ENCODE measurements around the gene TUBGCP5. TPM values are rescaled to one million over a fixed set of nuclear protein-coding genes. Genes with fewer than 3 reads are reported as not detected.
"Not testable (repeated sequence)": the region's sequence is repeated elsewhere in the genome, so short reads cannot be mapped to it uniquely, and the experiment has no call there.

The TUBGCP5 gene
- total RNA-seq, 1 experiment from 2014 or later: 17.9 TPM

- no peak overlapping the region for H3K27ac ChIP-seq (ENCODE audit: low read length)
- no peak overlapping the region for H2AFZ ChIP-seq (ENCODE audit: low read length)
- DNase-seq: peak; percentile 87
- no peak overlapping the region for H3K9ac ChIP-seq (ENCODE audit: low read length)
- H3K4me3 ChIP-seq (ENCODE audit: low read length): no peak overlapping the region
- H3K36me3 ChIP-seq (ENCODE audit: insufficient read depth, low read length): peaks cover 37% of the 10 kb centered on the region; the same call in 1 of the 2 replicates
- H3K9me3 ChIP-seq (ENCODE audit: low read length): no peaks in the 10 kb centered on the region
- H3K9me2 ChIP-seq (replicated peaks; ENCODE audit: insufficient read depth, low read length): no peaks in the 10 kb centered on the region
- H3K27me3 ChIP-seq (ENCODE audit: low read length): no peaks in the 10 kb centered on the region
- H3K4me2 ChIP-seq (ENCODE audit: low read depth, low read length, poor library complexity, severe bottlenecking): no peak overlapping the region
- peaks cover 35% of the 10 kb centered on the region for H3K79me2 ChIP-seq (ENCODE audit: low read length)
- H3K4me1 ChIP-seq (ENCODE audit: low read length): peaks cover 26% of the 10 kb centered on the region
- H4K20me1 ChIP-seq (ENCODE audit: insufficient read depth, low read depth, low read length): no peaks in the 10 kb centered on the region
Measured at GRCh38 chr15:23035964-23036566, 3.3 kb downstream of the TUBGCP5 start.

- Histone ChIP-seq H3K27me3 (ENCODE audit: low read length) (no peaks in the 10 kb centered on the region), H3K4me1 (ENCODE audit: low read length) (peaks cover 20% of the 10 kb centered on the region), H3K4me3 (ENCODE audit: low read length) (no peak overlapping the region), H3K9ac (ENCODE audit: low read length) (no peak overlapping the region), H2AFZ (ENCODE audit: low read length) (no peak overlapping the region), H3K36me3 (ENCODE audit: insufficient read depth, low read length) (peaks cover 44% of the 10 kb centered on the region), H3K27ac (ENCODE audit: low read length) (no peak overlapping the region), H3K9me2 (replicated peaks; ENCODE audit: insufficient read depth, low read length) (no peaks in the 10 kb centered on the region), H3K79me2 (ENCODE audit: low read length) (peaks cover 34% of the 10 kb centered on the region), H4K20me1 (ENCODE audit: insufficient read depth, low read depth, low read length) (no peaks in the 10 kb centered on the region), H3K4me2 (ENCODE audit: low read depth, low read length, poor library complexity, severe bottlenecking) (no peak overlapping the region), H3K9me3 (ENCODE audit: low read length) (no peaks in the 10 kb centered on the region)
- DNase-seq: peak; percentile 36
Measured at GRCh38 chr15:23033979-23034378, 5.4 kb downstream of the TUBGCP5 start.

GRCh38 chr15:23026218-23026617 is 13.2 kb downstream of the TUBGCP5 start:
- H3K36me3 ChIP-seq (ENCODE audit: insufficient read depth, low read length): peaks cover 57% of the 10 kb centered on the region
- H3K4me1 ChIP-seq (ENCODE audit: low read length): no peaks in the 10 kb centered on the region
- H4K20me1 ChIP-seq (ENCODE audit: insufficient read depth, low read depth, low read length): no peaks in the 10 kb centered on the region
- H3K27ac ChIP-seq (ENCODE audit: low read length): no peak overlapping the region
- H2AFZ ChIP-seq (ENCODE audit: low read length): no peak overlapping the region
- no peak overlapping the region for H3K9ac ChIP-seq (ENCODE audit: low read length)
- H3K9me3 ChIP-seq (ENCODE audit: low read length): no peaks in the 10 kb centered on the region
- no peaks in the 10 kb centered on the region for H3K27me3 ChIP-seq (ENCODE audit: low read length)
- H3K9me2 ChIP-seq (replicated peaks; ENCODE audit: insufficient read depth, low read length): no peaks in the 10 kb centered on the region
- H3K79me2 ChIP-seq (ENCODE audit: low read length): no peaks in the 10 kb centered on the region
- H3K4me2 ChIP-seq (ENCODE audit: low read depth, low read length, poor library complexity, severe bottlenecking): no peak overlapping the region
- no peak overlapping the region for H3K4me3 ChIP-seq (ENCODE audit: low read length)
- DNase-seq: no peak

GRCh38 chr15:23022156-23022555 is 17.2 kb downstream of the TUBGCP5 start:
- Histone ChIP-seq H3K27ac (ENCODE audit: low read length) (no peak overlapping the region), H3K4me2 (ENCODE audit: low read depth, low read length, poor library complexity, severe bottlenecking) (no peak overlapping the region), H3K9me3 (ENCODE audit: low read length) (no peaks in the 10 kb centered on the region), H3K79me2 (ENCODE audit: low read length) (no peaks in the 10 kb centered on the region), H3K9ac (ENCODE audit: low read length) (no peak overlapping the region), H3K4me1 (ENCODE audit: low read length) (no peaks in the 10 kb centered on the region), H2AFZ (ENCODE audit: low read length) (no peak overlapping the region), H3K36me3 (ENCODE audit: insufficient read depth, low read length) (peaks cover 54% of the 10 kb centered on the region), H3K4me3 (ENCODE audit: low read length) (no peak overlapping the region), H4K20me1 (ENCODE audit: insufficient read depth, low read depth, low read length) (no peaks in the 10 kb centered on the region), H3K9me2 (replicated peaks; ENCODE audit: insufficient read depth, low read length) (no peaks in the 10 kb centered on the region), H3K27me3 (ENCODE audit: low read length) (no peaks in the 10 kb centered on the region)
- DNase-seq: no peak

- no peak overlapping the region for H3K4me2 ChIP-seq (ENCODE audit: low read depth, low read length, poor library complexity, severe bottlenecking)
- H3K27ac ChIP-seq (ENCODE audit: low read length): no peak overlapping the region
- no peaks in the 10 kb centered on the region for H3K9me2 ChIP-seq (replicated peaks; ENCODE audit: insufficient read depth, low read length)
- H3K36me3 ChIP-seq (ENCODE audit: insufficient read depth, low read length): peaks cover 43% of the 10 kb centered on the region
- no peak overlapping the region for H2AFZ ChIP-seq (ENCODE audit: low read length)
- no peak overlapping the region for H3K9ac ChIP-seq (ENCODE audit: low read length)
- DNase-seq: no peak
- H3K4me1 ChIP-seq (ENCODE audit: low read length): no peaks in the 10 kb centered on the region
- no peaks in the 10 kb centered on the region for H3K27me3 ChIP-seq (ENCODE audit: low read length)
- H4K20me1 ChIP-seq (ENCODE audit: insufficient read depth, low read depth, low read length): 0 out of 2 replicates have a peak, but pooled peaks cover 2% of the 10 kb centered on the region
- peaks cover 7% of the 10 kb centered on the region for H3K79me2 ChIP-seq (ENCODE audit: low read length)
- no peaks in the 10 kb centered on the region for H3K9me3 ChIP-seq (ENCODE audit: low read length)
- H3K4me3 ChIP-seq (ENCODE audit: low read length): no peak overlapping the region
Measured at GRCh38 chr15:23014394-23015000, 24.9 kb downstream of the TUBGCP5 start.

GRCh38 chr15:23013681-23014080 is 25.7 kb downstream of the TUBGCP5 start:
- peaks cover 39% of the 10 kb centered on the region for H3K36me3 ChIP-seq (ENCODE audit: insufficient read depth, low read length)

GRCh38 chr15:23012616-23013015 is 26.8 kb downstream of the TUBGCP5 start:
- not testable (repeated sequence) for H3K9me3 ChIP-seq (ENCODE audit: low read length); H3K9me2 ChIP-seq (replicated peaks; ENCODE audit: insufficient read depth, low read length); H3K27ac ChIP-seq (ENCODE audit: low read length); H3K4me1 ChIP-seq (ENCODE audit: low read length); H3K27me3 ChIP-seq (ENCODE audit: low read length); H2AFZ ChIP-seq (ENCODE audit: low read length); H3K4me2 ChIP-seq (ENCODE audit: low read depth, low read length, poor library complexity, severe bottlenecking); H3K9ac ChIP-seq (ENCODE audit: low read length); H3K4me3 ChIP-seq (ENCODE audit: low read length); H4K20me1 ChIP-seq (ENCODE audit: insufficient read depth, low read depth, low read length); DNase-seq; H3K79me2 ChIP-seq (ENCODE audit: low read length)
- H3K36me3 ChIP-seq (ENCODE audit: insufficient read depth, low read length): peaks cover 35% of the 10 kb centered on the region

More at GRCh38 chr15:23013681-23014080, 25.7 kb downstream of the TUBGCP5 start:
- Histone ChIP-seq H3K4me1 (ENCODE audit: low read length) (no peaks in the 10 kb centered on the region), H4K20me1 (ENCODE audit: insufficient read depth, low read depth, low read length) (0 out of 2 replicates have a peak, but pooled peaks cover 2% of the 10 kb centered on the region), H3K27me3 (ENCODE audit: low read length) (no peaks in the 10 kb centered on the region), H3K9ac (ENCODE audit: low read length) (no peak overlapping the region), H3K27ac (ENCODE audit: low read length) (no peak overlapping the region), H2AFZ (ENCODE audit: low read length) (no peak overlapping the region), H3K4me3 (ENCODE audit: low read length) (no peak overlapping the region), H3K9me3 (ENCODE audit: low read length) (no peaks in the 10 kb centered on the region), H3K4me2 (ENCODE audit: low read depth, low read length, poor library complexity, severe bottlenecking) (no peak overlapping the region), H3K9me2 (replicated peaks; ENCODE audit: insufficient read depth, low read length) (no peaks in the 10 kb centered on the region), H3K79me2 (ENCODE audit: low read length) (peaks cover 7% of the 10 kb centered on the region)
- no peak for DNase-seq

GRCh38 chr15:23003736-23004135 is 35.6 kb downstream of the TUBGCP5 start:
- Histone ChIP-seq H3K9me3 (ENCODE audit: low read length) (no peaks in the 10 kb centered on the region), H3K27me3 (ENCODE audit: low read length) (no peaks in the 10 kb centered on the region), H3K4me1 (ENCODE audit: low read length) (no peaks in the 10 kb centered on the region), H3K79me2 (ENCODE audit: low read length) (no peaks in the 10 kb centered on the region), H3K36me3 (ENCODE audit: insufficient read depth, low read length) (peaks cover 69% of the 10 kb centered on the region), H3K27ac (ENCODE audit: low read length) (no peak overlapping the region), H3K4me2 (ENCODE audit: low read depth, low read length, poor library complexity, severe bottlenecking) (no peak overlapping the region), H3K9me2 (replicated peaks; ENCODE audit: insufficient read depth, low read length) (no peaks in the 10 kb centered on the region), H3K4me3 (ENCODE audit: low read length) (no peak overlapping the region), H3K9ac (ENCODE audit: low read length) (no peak overlapping the region), H2AFZ (ENCODE audit: low read length) (no peak overlapping the region), H4K20me1 (ENCODE audit: insufficient read depth, low read depth, low read length) (no peaks in the 10 kb centered on the region)
- DNase-seq: no peak
